ENCODE results near the gene NOXO1.

- peak; percentile 71 for TF ChIP-seq CTCF (conservative IDR thresholded peaks at IDR 0.05; ENCODE audit: low read depth, low read length)
- TF ChIP-seq EZH2 (IDR thresholded peaks at IDR 0.05; ENCODE audit: borderline replicate concordance, low read depth, low read length, poor library complexity, severe bottlenecking), result no peak
These were observed 24.4 kb upstream of the NOXO1 start for GRCh38 chr16:2005646-2006045.

Data from A673 (cell line).